Medulla oblongata (tissue), 1 donor: ENCODE results near the gene POM121.
"Not testable (repeated sequence)": the region's sequence is repeated elsewhere in the genome, so short reads cannot be mapped to it uniquely, and the experiment has no call there.

Experiments used
- DNase-seq: peaks from one replicate; pipeline ENCODE4 v3.0.0-alpha.2; 2015; ENCODE audit errors: extremely low spot score

The POM121 gene

GRCh38 chr7:72997447-72997846, 72.6 kb downstream of the POM121 start:
- not testable (repeated sequence) for DNase-seq

DNA sequence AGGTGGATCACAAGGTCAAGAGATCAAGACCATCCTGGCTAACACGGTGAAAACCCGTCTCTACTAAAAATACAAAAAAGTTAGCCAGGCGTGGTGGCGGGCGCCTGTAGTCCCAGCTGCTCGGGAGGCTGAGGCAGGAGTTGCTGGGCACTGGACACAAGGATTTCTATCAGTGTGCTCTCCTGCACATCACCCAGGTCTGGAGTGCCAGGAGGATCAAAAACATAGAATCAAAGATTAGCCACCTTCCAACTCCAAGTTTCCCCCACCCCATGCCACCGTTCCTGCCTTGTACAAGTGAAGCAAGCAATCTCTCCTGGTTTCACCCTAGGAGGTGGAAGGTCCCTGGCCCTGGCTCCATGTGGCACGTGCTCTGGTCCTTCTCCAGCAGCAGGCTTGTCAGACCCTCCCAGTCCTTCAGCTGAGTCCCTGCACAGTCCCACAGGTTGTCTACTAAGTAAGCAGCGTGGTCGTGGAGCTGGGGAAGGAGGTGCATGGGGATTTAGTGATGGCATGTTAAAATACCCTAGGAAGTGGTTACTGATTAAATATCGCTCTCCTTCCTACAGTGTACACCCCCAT, 73.1 kb downstream of the POM121 start:
- not testable (repeated sequence) for DNase-seq
